Thyroid gland (tissue), 4 donors: ENCODE data around the gene ARHGEF28. TPM values are rescaled to one million over a fixed set of nuclear protein-coding genes. Genes with fewer than 3 reads are reported as not detected.
A peak's percentile ranks its signal among the peaks of the same experiment; 100 is the strongest.

Source experiments
- DNase-seq, 2 donors: peaks; one replicate each; pipeline ENCODE4 v3.0.0-alpha.2; 2019
- H3K27ac ChIP-seq, 3 donors: fragments of 200-600 bp; sonication (generic); 1 replicate in 2 of 3; 2 replicates in 1 of 3; pipeline ENCODE4 v1.5.1; 2016 to 2019; ENCODE audit warnings: mild to moderate bottlenecking in 1 of 3, moderate library complexity in 1 of 3
- H3K27me3 ChIP-seq: fragments of 200-600 bp; sonication (generic); one replicate; pipeline ENCODE4 v1.5.1; 2019
- H3K36me3 ChIP-seq, 2 donors: fragments of 200-600 bp; sonication (generic); one replicate each; pipeline ENCODE4 v1.5.1; 2016 to 2019
- H3K4me1 ChIP-seq, 2 donors: fragments of 200-600 bp; sonication (generic); one replicate each; pipeline ENCODE4 v1.5.1; 2017 to 2019
- H3K4me3 ChIP-seq, 3 donors: fragments of 200-600 bp; sonication (generic); replicated peaks in 1 of 3; 1 replicate in 2 of 3; 2 replicates in 1 of 3; pipeline ENCODE4 v1.5.1; 2016; ENCODE audit warnings: mild to moderate bottlenecking in 1 of 3
- H3K9me3 ChIP-seq: fragments of 200-600 bp; sonication (generic); one replicate; pipeline ENCODE4 v1.5.1; 2017
- POLR2A ChIP-seq, 2 donors: fragments of 450-650 bp; IDR thresholded peaks; one replicate each; pipeline ENCODE4 v1.6.1; 2017; ENCODE audit warnings: antibody characterized with exemption in 2 of 2, mild to moderate bottlenecking in 2 of 2, moderate library complexity in 1 of 2
- WGBS, 2 donors: methylation state at CpG; one replicate each; pipeline ENCODE4 v1.1.5; 2017; 5-methylcytosine and 5-hydroxymethylcytosine counted together
- intact Hi-C: fragments of 100-400 bp; cut with DNase I; formaldehyde crosslinking; loops from one replicate; pipeline ENCODE4 v1.15.1; 2023
- total RNA-seq, 4 donors: library from RNA; depleted of rRNA; stranded (reverse); fragments of >200 nt; gene quantifications; one replicate each; pipeline ENCODE4 v1.2.3, GENCODE V29; 2016
- TF ChIP-seq, protein P1 (sequence below), 6 experiments: fragments of 200-600 bp in 3 of 6; fragments of 450-650 bp in 3 of 6; sonication (generic) in 3 of 6; IDR thresholded peaks; one replicate each; pipeline ENCODE4 v1.5.1; 2016 to 2019; ENCODE audit warnings: antibody characterized with exemption in 6 of 6, mild to moderate bottlenecking in 2 of 6, inconsistent platforms in 1 of 6, moderate library complexity in 1 of 6

The ARHGEF28 gene
- total RNA-seq, 4 donors from 2014 or later = 43.6 to 58.8 (median 55.3) TPM

DNA sequence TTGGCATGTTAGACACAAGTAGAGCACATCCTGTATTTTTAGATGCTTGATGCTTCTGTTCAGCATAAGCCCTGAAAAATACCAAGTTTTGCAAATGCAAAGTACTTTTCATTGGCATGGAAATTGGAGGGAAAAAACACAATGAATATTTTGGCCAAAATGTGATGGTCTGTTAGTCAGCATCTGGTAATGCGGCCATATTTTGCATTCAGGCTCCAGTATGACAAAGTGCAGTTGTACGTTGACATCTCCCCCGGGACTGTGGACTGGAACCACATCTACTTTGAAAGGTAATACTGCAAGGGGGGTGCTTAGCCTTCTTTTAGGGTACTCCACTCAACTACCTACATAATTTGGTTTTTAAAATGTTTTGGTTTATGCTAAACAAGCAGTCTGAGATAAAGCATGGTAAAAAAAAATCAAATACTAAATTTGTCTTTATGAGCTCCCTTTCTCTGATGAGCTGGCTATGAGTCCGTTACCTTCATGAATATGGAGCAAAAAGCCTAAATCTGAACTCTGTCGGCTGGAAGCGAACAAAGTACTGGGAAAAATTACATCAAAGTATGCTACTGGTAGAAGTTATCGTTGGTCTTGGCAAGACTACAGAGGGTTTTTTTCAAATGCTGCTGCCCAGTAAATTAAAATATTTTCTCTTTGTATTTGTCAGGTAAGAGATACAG is 297.0 kb downstream of the ARHGEF28 start:
- WGBS, 2 donors = 88 to 91% methylated on average over 7 of the region's 7 CpGs
- no peaks in the 10 kb centered on the region for H3K9me3 ChIP-seq
- DNase-seq = no peak
- no peaks in the 10 kb centered on the region for H3K36me3 ChIP-seq
- no peak for TF ChIP-seq POLR2A (IDR thresholded peaks at IDR 0.05)
- TF ChIP-seq, protein P1, sequence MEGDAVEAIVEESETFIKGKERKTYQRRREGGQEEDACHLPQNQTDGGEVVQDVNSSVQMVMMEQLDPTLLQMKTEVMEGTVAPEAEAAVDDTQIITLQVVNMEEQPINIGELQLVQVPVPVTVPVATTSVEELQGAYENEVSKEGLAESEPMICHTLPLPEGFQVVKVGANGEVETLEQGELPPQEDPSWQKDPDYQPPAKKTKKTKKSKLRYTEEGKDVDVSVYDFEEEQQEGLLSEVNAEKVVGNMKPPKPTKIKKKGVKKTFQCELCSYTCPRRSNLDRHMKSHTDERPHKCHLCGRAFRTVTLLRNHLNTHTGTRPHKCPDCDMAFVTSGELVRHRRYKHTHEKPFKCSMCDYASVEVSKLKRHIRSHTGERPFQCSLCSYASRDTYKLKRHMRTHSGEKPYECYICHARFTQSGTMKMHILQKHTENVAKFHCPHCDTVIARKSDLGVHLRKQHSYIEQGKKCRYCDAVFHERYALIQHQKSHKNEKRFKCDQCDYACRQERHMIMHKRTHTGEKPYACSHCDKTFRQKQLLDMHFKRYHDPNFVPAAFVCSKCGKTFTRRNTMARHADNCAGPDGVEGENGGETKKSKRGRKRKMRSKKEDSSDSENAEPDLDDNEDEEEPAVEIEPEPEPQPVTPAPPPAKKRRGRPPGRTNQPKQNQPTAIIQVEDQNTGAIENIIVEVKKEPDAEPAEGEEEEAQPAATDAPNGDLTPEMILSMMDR (IDR thresholded peaks at IDR 0.05) = no peak
- intact Hi-C loops = no loop called here
- H3K4me3 ChIP-seq = no peak overlapping the region
- no peak overlapping the region for H3K27ac ChIP-seq
- peaks cover 16 to 24% of the 10 kb centered on the region in 2 donors for H3K4me1 ChIP-seq
- H3K27me3 ChIP-seq = no peaks in the 10 kb centered on the region

DNA sequence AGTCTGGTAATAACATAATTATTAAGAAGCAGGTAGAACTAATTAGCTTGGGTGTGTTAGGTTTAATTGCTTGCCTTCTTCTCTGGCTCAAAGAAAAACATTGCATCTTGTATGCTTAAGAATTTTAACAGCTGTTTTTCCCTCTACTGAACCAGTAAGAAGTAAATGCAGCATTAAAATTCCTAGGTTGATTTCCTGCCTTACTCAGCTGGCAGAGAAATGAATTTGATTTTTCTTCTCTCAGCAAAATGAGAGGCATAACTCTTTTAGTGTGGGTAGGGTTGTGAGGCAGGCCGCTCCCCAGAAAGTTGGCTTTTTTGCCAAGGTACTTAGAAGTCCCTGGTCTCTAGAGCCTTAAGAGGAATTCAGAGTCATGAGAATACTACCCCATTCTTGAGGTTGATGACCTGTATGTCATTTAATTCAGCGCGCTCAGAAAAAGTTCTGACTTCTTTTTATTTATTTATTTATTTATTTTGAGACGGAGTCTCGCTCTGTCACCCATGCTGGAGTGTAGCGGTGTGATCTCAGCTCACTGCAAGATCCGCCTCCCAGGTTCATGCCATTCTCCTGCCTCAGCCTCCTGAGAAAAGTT is 302.6 kb downstream of the ARHGEF28 start:
- Histone ChIP-seq H3K36me3 (no peaks in the 10 kb centered on the region), H3K27me3 (no peaks in the 10 kb centered on the region), H3K4me1 (peaks cover 6 to 12% of the 10 kb centered on the region in 2 donors), H3K9me3 (no peaks in the 10 kb centered on the region), H3K27ac (peak overlapping the region in 1 of 3 donors; percentile 75), H3K4me3 (no peak overlapping the region)
- WGBS, 2 donors = 86 to 88% methylated on average over 7 of the region's 7 CpGs
- DNase-seq = peak; percentile 12 to 16
- no peak for TF ChIP-seq POLR2A (IDR thresholded peaks at IDR 0.05)
- TF ChIP-seq, protein P1 (IDR thresholded peaks at IDR 0.05) = no peak
- intact Hi-C loops = no loop called here

DNA sequence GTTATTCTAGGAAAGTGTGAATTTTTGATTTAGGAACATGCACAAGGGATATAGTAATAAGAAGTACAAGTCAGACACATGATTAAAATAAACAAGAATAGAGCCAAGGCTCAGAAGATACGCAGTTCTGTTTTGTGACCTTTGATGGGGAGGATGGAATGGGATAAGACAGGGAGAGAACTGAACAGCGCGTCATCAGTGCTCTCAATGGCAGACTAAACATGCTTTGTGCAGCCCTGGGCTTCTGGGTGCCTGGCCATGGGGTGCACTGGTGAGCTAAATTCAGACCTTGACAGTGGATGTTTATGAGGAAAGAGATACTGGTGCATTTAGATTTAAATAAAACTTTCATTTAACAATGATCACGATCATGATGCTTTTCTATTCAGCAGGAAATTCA is 309.7 kb downstream of the ARHGEF28 start:
- H3K4me1 ChIP-seq = peaks cover 0 to 5% of the 10 kb centered on the region in 2 donors
- no peak for TF ChIP-seq POLR2A (IDR thresholded peaks at IDR 0.05)
- TF ChIP-seq, protein P1 (IDR thresholded peaks at IDR 0.05) = no peak
- H3K27ac ChIP-seq = no peak overlapping the region
- 84 to 89% methylated on average over 4 of the region's 4 CpGs for WGBS, 2 donors
- intact Hi-C loops = no loop called here
- H3K9me3 ChIP-seq = no peaks in the 10 kb centered on the region
- no peak for DNase-seq
- no peaks in the 10 kb centered on the region for H3K27me3 ChIP-seq
- H3K36me3 ChIP-seq = no peaks in the 10 kb centered on the region
- no peak overlapping the region for H3K4me3 ChIP-seq

DNA sequence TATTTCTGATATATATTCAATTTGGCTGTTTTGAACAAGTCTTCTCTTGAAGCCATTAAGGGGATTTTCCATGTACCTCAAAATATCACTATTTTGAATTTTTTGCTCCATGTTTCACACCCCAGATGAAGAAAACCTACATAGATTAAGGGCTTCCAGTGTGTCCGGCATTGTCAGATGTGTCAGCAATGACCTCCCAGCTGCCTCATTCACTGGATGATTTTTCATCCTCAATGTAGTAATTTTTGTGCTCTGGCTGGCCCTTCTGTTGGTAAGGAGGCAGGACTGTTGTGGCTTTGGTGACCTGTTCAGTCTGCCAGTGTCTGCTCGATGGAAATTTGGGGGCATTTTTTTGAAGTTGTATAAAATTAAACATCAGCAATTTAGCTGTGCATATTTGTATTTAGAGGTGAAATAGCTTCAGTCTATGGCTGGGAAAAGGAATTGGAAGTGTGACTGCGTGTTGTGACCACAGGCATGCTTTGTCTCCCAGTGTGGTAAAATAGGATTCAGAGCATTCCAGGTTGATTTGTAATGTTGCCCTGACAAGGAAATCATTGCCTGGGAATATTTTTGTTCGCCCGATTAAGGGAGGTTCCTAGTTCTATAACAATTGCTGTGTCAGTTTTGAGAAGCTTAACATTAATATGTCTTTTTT is 312.4 kb downstream of the ARHGEF28 start:
- Histone ChIP-seq H3K9me3 (no peaks in the 10 kb centered on the region), H3K27me3 (no peaks in the 10 kb centered on the region), H3K36me3 (no peaks in the 10 kb centered on the region), H3K4me3 (no peak overlapping the region), H3K27ac (no peak overlapping the region), H3K4me1 (peaks cover 0 to 5% of the 10 kb centered on the region in 2 donors)
- DNase-seq = no peak
- TF ChIP-seq POLR2A (IDR thresholded peaks at IDR 0.05) = no peak
- TF ChIP-seq, protein P1 (IDR thresholded peaks at IDR 0.05) = no peak
- 80 to 91% methylated on average over 5 of the region's 5 CpGs for WGBS, 2 donors
- intact Hi-C loops = no loop called here

DNA sequence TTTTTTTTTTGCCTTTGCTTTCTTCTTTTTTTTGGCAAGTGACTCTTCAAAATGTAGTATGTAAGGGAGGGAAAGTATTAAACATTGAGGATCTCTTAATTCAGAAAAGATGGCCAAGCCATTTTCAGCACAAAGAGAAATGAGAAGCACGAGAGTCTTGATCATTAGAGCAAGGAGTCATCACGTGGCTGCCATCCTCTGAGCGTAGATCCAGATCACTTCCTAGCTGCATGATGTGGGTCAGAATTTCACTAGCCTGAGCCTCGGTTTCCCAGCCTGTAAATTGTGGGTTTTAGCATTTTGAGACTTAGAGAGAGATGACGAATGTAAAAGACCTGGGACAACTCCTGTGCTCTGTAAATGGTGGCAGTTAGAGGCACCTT is 312.9 kb downstream of the ARHGEF28 start:
- H3K27me3 ChIP-seq = no peaks in the 10 kb centered on the region
- intact Hi-C loops = no loop called here
- no peaks in the 10 kb centered on the region for H3K36me3 ChIP-seq
- no peak overlapping the region for H3K4me3 ChIP-seq
- no peak for DNase-seq
- 88 to 89% methylated on average over 5 of the region's 5 CpGs for WGBS, 2 donors
- TF ChIP-seq, protein P1 (IDR thresholded peaks at IDR 0.05) = no peak
- no peak for TF ChIP-seq POLR2A (IDR thresholded peaks at IDR 0.05)
- H3K27ac ChIP-seq = no peak overlapping the region
- peaks cover 0 to 5% of the 10 kb centered on the region in 2 donors for H3K4me1 ChIP-seq
- H3K9me3 ChIP-seq = no peaks in the 10 kb centered on the region
